ENCODE results near the gene TIMM29.

DNA sequence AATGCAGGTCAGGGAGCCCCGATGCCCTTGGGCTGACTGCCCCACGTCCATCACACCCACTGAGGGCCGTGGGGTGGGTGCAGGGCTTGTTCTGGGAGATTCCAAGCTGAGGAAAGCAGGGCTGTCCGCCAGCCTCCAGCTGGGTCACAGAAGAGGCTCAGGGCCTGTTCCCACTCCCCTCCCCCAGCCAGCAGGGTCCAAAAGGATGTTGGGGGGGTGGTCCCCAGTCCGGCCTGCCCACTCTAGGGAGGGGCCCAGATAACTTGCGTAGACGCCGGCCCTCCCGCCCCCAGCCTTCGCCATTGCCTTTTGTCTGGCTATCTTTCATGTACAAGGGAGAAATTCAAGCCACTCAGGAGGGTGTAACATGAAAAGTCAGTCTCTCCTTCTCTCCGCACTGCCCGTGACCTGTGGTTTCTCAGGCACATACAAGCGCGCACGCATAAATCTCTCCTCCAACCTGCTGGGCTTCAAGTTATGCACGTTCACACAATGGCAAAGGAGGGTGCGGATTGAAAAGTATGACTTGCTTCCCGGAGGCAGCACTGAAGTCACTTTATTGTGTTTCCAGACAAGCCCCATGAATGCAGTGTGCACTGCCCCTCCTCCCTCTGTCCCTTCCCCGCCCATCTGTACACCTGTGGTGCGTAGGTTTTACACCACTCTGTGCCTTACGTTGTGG is 37.1 kb upstream of the TIMM29 start:
- no peak for TF ChIP-seq CTCF (IDR thresholded peaks at IDR 0.05; ENCODE audit: low read length)
- no peak for TF ChIP-seq EZH2 (optimal IDR thresholded peaks at IDR 0.05; ENCODE audit: low read depth, low read length)
